Endothelial cell of umbilical vein (primary cell): ENCODE results near the gene ATAD2B. TPM values are rescaled to one million over a fixed set of nuclear protein-coding genes. Genes with fewer than 3 reads are reported as not detected.

Experiments used
- Bru-seq: library from RNA; stranded (reverse); fragments of 400-500 nt; gene quantifications from one replicate; lab custom pipeline; 2021; lab: Mats Ljungman, UMichigan
- BruChase-seq, 2 experiments: library from RNA; stranded (reverse); fragments of 400-500 nt; gene quantifications; one replicate each; lab custom pipeline; 2021; lab: Mats Ljungman, UMichigan
- BruUV-seq: library from RNA; stranded (reverse); fragments of 400-500 nt; replicated peaks from 2 replicates; lab custom pipeline; 2021; lab: Mats Ljungman, UMichigan
- CTCF ChIA-PET: fragments of 300-600, 350-600 bp; sonication (Branson Sonifier 250); formaldehyde crosslinking; loops from one replicate; lab custom pipeline; 2021; ENCODE audit warnings: antibody characterized with exemption, inconsistent platforms; lab: Charles Lee
- POLR2A ChIA-PET: fragments of 300-600, 350-600 bp; sonication (Branson Sonifier 250); formaldehyde crosslinking; loops from one replicate; lab custom pipeline; 2021; ENCODE audit warnings: antibody characterized with exemption, inconsistent platforms; lab: Charles Lee
- DNase-seq: peaks from one replicate; pipeline ENCODE4 v3.0.0-alpha.2; 2011; ENCODE audit warnings: low read depth, low spot score
- FAIRE-seq: peaks from 2 replicates; lab custom pipeline; 2011; peaks lifted over from hg19 to GRCh38; lab: Jason Lieb, UNC
- H2AFZ ChIP-seq: 2 replicates; pipeline ENCODE4 v1.6.0; 2012; ENCODE audit warnings: low read depth, low read length, control low read depth, inconsistent platforms
- H3K27ac ChIP-seq: 2 replicates; pipeline ENCODE4 v1.5.1; 2011; ENCODE audit warnings: low read depth, mild to moderate bottlenecking, control low read depth, low read length, moderate library complexity; ENCODE audit not compliant: insufficient read depth
- H3K27me3 ChIP-seq, 2 experiments: 2 replicates each; pipeline versions ENCODE4 v1.6.0 to v1.6.1; 2011; ENCODE audit warnings: low read length in 2 of 2, mixed read lengths in 1 of 2; ENCODE audit not compliant: control insufficient read depth in 2 of 2, insufficient read depth in 2 of 2
- H3K36me3 ChIP-seq, 2 experiments: 2 replicates in 1 of 2; 3 replicates in 1 of 2; pipeline ENCODE4 v1.5.1; 2011; ENCODE audit warnings: low read length in 2 of 2, mild to moderate bottlenecking in 1 of 2, moderate library complexity in 1 of 2; ENCODE audit not compliant: control insufficient read depth in 2 of 2, insufficient read depth in 2 of 2; ENCODE audit errors: extremely low read depth in 1 of 2
- H3K4me1 ChIP-seq: 3 replicates; pipeline ENCODE4 v1.5.1; 2011; ENCODE audit warnings: mild to moderate bottlenecking, low read length; ENCODE audit not compliant: control insufficient read depth, insufficient read depth; ENCODE audit errors: extremely low read depth
- H3K4me2 ChIP-seq: 2 replicates; pipeline ENCODE4 v1.6.1; 2011; ENCODE audit warnings: low read length, control low read depth, mixed read lengths; ENCODE audit not compliant: insufficient read depth
- H3K4me3 ChIP-seq, 3 experiments: fragments of 200-600 bp in 1 of 3; sonication (generic), shearing (Covaris generic) in 1 of 3; replicated peaks in 1 of 3; 2 replicates each; pipeline ENCODE4 v1.5.1; 2011 to 2016; ENCODE audit warnings: control low read depth in 3 of 3, low read length in 3 of 3, mild to moderate bottlenecking in 2 of 3, inconsistent platforms in 1 of 3, low read depth in 1 of 3, moderate library complexity in 1 of 3; ENCODE audit not compliant: insufficient read depth in 1 of 3
- H3K79me2 ChIP-seq: 2 replicates; pipeline ENCODE4 v1.6.0; 2012; ENCODE audit warnings: low read length, inconsistent platforms; ENCODE audit not compliant: control insufficient read depth, insufficient read depth
- H3K9ac ChIP-seq: replicated peaks from 2 replicates; pipeline ENCODE3; 2011; ENCODE audit warnings: low read length, control low read depth; ENCODE audit not compliant: insufficient read depth; ENCODE audit errors: extremely low read depth
- H3K9me1 ChIP-seq: replicated peaks from 3 replicates; pipeline ENCODE4 v1.6.0; 2011; ENCODE audit warnings: mild to moderate bottlenecking, low read length; ENCODE audit not compliant: control insufficient read depth, insufficient read depth; ENCODE audit errors: extremely low read depth
- H3K9me3 ChIP-seq: replicated peaks from 2 replicates; pipeline ENCODE4 v1.5.1; 2012; ENCODE audit warnings: low read length, inconsistent platforms; ENCODE audit not compliant: control insufficient read depth, insufficient read depth
- H4K20me1 ChIP-seq: replicated peaks from 2 replicates; pipeline ENCODE3; 2011; ENCODE audit warnings: mild to moderate bottlenecking, low read length; ENCODE audit not compliant: control insufficient read depth, insufficient read depth; ENCODE audit errors: extremely low read depth
- CTCF ChIP-seq, 2 donors: IDR thresholded peaks; 1 replicate in 1 of 2; 2 replicates in 1 of 2; pipeline ENCODE4 v1.5.1; 2011; ENCODE audit warnings: low read length in 2 of 2, mild to moderate bottlenecking in 2 of 2, moderate library complexity in 2 of 2, control low read depth in 1 of 2, inconsistent platforms in 1 of 2, low read depth in 1 of 2; ENCODE audit not compliant: insufficient read depth in 1 of 2; ENCODE audit errors: extremely low read depth in 1 of 2
- MYC ChIP-seq: IDR thresholded peaks from one replicate; pipeline ENCODE4 v1.6.1; 2011; ENCODE audit warnings: mild to moderate bottlenecking, low read depth, low read length
- POLR2A ChIP-seq: IDR thresholded peaks from 2 replicates; pipeline ENCODE4 v1.6.1; 2012; ENCODE audit warnings: low read depth, mild to moderate bottlenecking, control low read depth, low read length
- POLR2AphosphoS5 ChIP-seq: IDR thresholded peaks from 2 replicates; pipeline ENCODE4 v1.6.1; 2012; ENCODE audit warnings: low read depth, mild to moderate bottlenecking, control low read depth, low read length, moderate library complexity; ENCODE audit not compliant: insufficient read depth
- dilution Hi-C: fragments of 300-500 bp; cut with MboI; formaldehyde crosslinking; loops from one replicate; pipeline ENCODE4 v1.15.0; 2019; ENCODE audit warnings: low sequenced_read_pairs; ENCODE audit not compliant: extremely low pct_ligation_motif_present
- intact Hi-C: fragments of 100-400 bp; cut with micrococcal nuclease; formaldehyde crosslinking; loops from one replicate; pipeline ENCODE4 v1.10.0; 2022
- long read RNA-seq: library from polyadenylated mRNA; stranded (forward); transcript quantifications from one replicate; pipeline ENCODE4 v2.0.0, GENCODE V29; 2021
- polyA minus RNA-seq, 3 experiments: library from RNA; depleted of rRNA, polyadenylated mRNA; stranded (reverse); fragments of >200 nt; gene quantifications; 1 replicate in 1 of 3; 2 replicates in 2 of 3; pipeline ENCODE4 v1.2.3, GENCODE V29; 2011
- polyA plus RNA-seq, 4 experiments: library from polyadenylated mRNA; depleted of rRNA in 3 of 4; stranded (reverse) in 3 of 4; unstranded in 1 of 4; fragments of >200 nt; gene quantifications; 2 replicates each; pipeline versions ENCODE4 v1.2.1 to v1.2.3, GENCODE V29; 2011 to 2012; ENCODE audit warnings: missing spikeins in 1 of 4
- total RNA-seq: library from RNA; stranded (reverse); gene quantifications from 2 replicates; pipeline ENCODE4 v1.2.3, GENCODE V29; 2021

Gene ATAD2B
- total RNA-seq: 19.1 and 20.0 TPM in 2 replicates
- 1.8 and 2.5 TPM in 2 replicates for polyA plus RNA-seq
- polyA plus RNA-seq (2011; cell fraction: cytosol; rRNA removed): 1.8 and 2.1 TPM in 2 replicates
- 12.9 and 15.7 TPM in 2 replicates for polyA plus RNA-seq (2011; cell fraction: nucleus; rRNA removed)
- polyA plus RNA-seq (2012): 4.9 and 5.2 TPM in 2 replicates
- polyA minus RNA-seq: 15.4 and 17.5 TPM in 2 replicates
- polyA minus RNA-seq (2011; cell fraction: cytosol; rRNA and poly(A)+ RNA removed): 6.2 TPM
- 69.4 and 79.0 TPM in 2 replicates for polyA minus RNA-seq (2011; cell fraction: nucleus; rRNA and poly(A)+ RNA removed)
- percentile 85 among the genes with signal in this experiment for Bru-seq, nascent RNA
- percentile 69 among the genes with signal in this experiment for BruChase-seq, experiment 1, labeled RNA remaining after a 6-hour chase
- BruChase-seq, experiment 2, labeled RNA remaining after a 2-hour chase: percentile 77 among the genes with signal in this experiment
- long read RNA-seq, full-length matches to known transcripts: 1 of 7 reads
- long read RNA-seq, partial matches to known transcripts: 3 of 7 reads
- long read RNA-seq, other reads (novel, unspliced or antisense): 3 of 7 reads

- H3K9me1 ChIP-seq: no peaks in the 10 kb centered on the region
- intact Hi-C loops (loop anchor here (1.0 to 10.0 kb wide), 9 partner anchors 13 to 438 kb away; partner anchors contain the start of genes ITSN2, SF3B6, TP53I3 and UBXN2A), dilution Hi-C loops (no loop called here)
- TSS peak; percentile 18 for BruUV-seq
- no peaks in the 10 kb centered on the region for H3K27me3 ChIP-seq
- ChIA-PET CTCF (interaction anchor here (0.6 to 4.8 kb wide), 44 partner anchors 9 to 283 kb away, joined by 3 to 68 read pairs (median 5); partner anchors contain the start of genes SF3B6, TP53I3, UBXN2A and WDCP), POLR2A (interaction anchor here (0.6 to 2.1 kb wide), 8 partner anchors 9 to 240 kb away, joined by 3 to 15 read pairs (median 4); partner anchors contain the start of genes UBXN2A and WDCP)
- H3K4me3 ChIP-seq: peak within 1 kb of the TSS; percentile 73 to 79 (median 78)
- peaks cover 23% of the 10 kb centered on the region for H3K4me1 ChIP-seq
- H3K9ac ChIP-seq: peak within 1 kb of the TSS; percentile 91
- FAIRE-seq (peak; percentile 83), DNase-seq (peak; percentile 96)
- H3K36me3 ChIP-seq: no peaks in the 10 kb centered on the region
- peaks cover 48% of the 10 kb centered on the region for H3K79me2 ChIP-seq
- H3K27ac ChIP-seq: peak within 1 kb of the TSS; percentile 82
- TF ChIP-seq MYC (no peak), POLR2AphosphoS5 (peak; percentile 91), POLR2A (peak; percentile 82), CTCF (IDR thresholded peaks at IDR 0.05; ENCODE audit: extremely low read depth in 1 of 2, insufficient read depth in 1 of 2, low read depth in 1 of 2, low read length in 2 of 2) (peak; percentile 85 to 89)
- peaks cover 3% of the 10 kb centered on the region for H4K20me1 ChIP-seq
- peak within 1 kb of the TSS; percentile 91 for H2AFZ ChIP-seq
- peak within 1 kb of the TSS; percentile 95 for H3K4me2 ChIP-seq
- no peaks in the 10 kb centered on the region for H3K9me3 ChIP-seq
These were observed at the start of gene ATAD2B for GRCh38 chr2:23926750-23927571. Gene ATAD2B, minus strand, starts transcription at chr2:23927123. Its CDS starts 353 bp downstream, at chr2:23926770.
